A549 (cell line): ENCODE data around the gene ECPAS. TPM values are rescaled to one million over a fixed set of nuclear protein-coding genes. Genes with fewer than 3 reads are reported as not detected.

Source experiments
- ATAC-seq, 2 experiments: fragments of 200-7000 bp in 1 of 2; fragments of >200 bp in 1 of 2; cut with Nextera tagmentation in 1 of 2; cut with Tn5 transposase in 1 of 2; 3 replicates each; pipeline versions ENCODE4 v1.8.0 to v1.9.1; 2018 to 2020; ENCODE audit warnings: mild to moderate bottlenecking in 1 of 2, moderate library complexity in 1 of 2
- CTCF ChIA-PET: fragments of 300-600 bp; sonication (Branson Sonifier 250); formaldehyde crosslinking; extraction: SDS; loops from one replicate; lab custom pipeline; 2021; ENCODE audit warnings: antibody characterized with exemption, inconsistent platforms; lab: Yijun Ruan, JAX
- POLR2A ChIA-PET: fragments of 350-600 bp; formaldehyde crosslinking; extraction: SDS; loops from one replicate; lab custom pipeline; 2021; ENCODE audit warnings: antibody characterized with exemption, inconsistent platforms; lab: Yijun Ruan, JAX
- DNase-seq, 2 experiments: peaks; one replicate each; pipeline versions ENCODE4 v3.0.0 to v3.0.0-alpha.2; 2011 to 2016; ENCODE audit warnings: low read depth in 1 of 2, low spot score in 1 of 2
- FAIRE-seq: peaks from 2 replicates; lab custom pipeline; 2011; peaks lifted over from hg19 to GRCh38; lab: Jason Lieb, UNC
- H3K27ac ChIP-seq, 2 experiments: fragments of >200 bp; sonication (Bioruptor Twin); formaldehyde crosslinking; 3 replicates each; pipeline ENCODE4 v1.5.1; 2016 to 2017
- H3K4me1 ChIP-seq: fragments of >200 bp; sonication (Bioruptor Twin); formaldehyde crosslinking; 3 replicates; pipeline ENCODE4 v1.6.1; 2016
- H3K4me2 ChIP-seq: fragments of >200 bp; sonication (Bioruptor Twin); formaldehyde crosslinking; 3 replicates; pipeline ENCODE4 v1.6.1; 2016
- H3K4me3 ChIP-seq: fragments of >200 bp; sonication (Bioruptor Twin); formaldehyde crosslinking; 3 replicates; pipeline ENCODE4 v1.5.1; 2016
- H3K9me3 ChIP-seq: fragments of >200 bp; sonication (Bioruptor Twin); formaldehyde crosslinking; 3 replicates; pipeline ENCODE4 v1.6.1; 2016
- CBX2 ChIP-seq: fragments of 200-600 bp; sonication (generic); IDR thresholded peaks from 2 replicates; pipeline ENCODE4 v1.6.1; 2016; ENCODE audit warnings: low read depth, mild to moderate bottlenecking, borderline replicate concordance
- CHD2 ChIP-seq: fragments of 150-350 bp; IDR thresholded peaks from 2 replicates; pipeline ENCODE4 v1.6.1; 2014; ENCODE audit warnings: low read length; ENCODE audit not compliant: partially characterized antibody
- CTCF ChIP-seq: fragments of >200 bp; sonication (Bioruptor Twin); formaldehyde crosslinking; IDR thresholded peaks from 3 replicates; pipeline ENCODE4 v1.5.1; 2016
- FOSB ChIP-seq: fragments of 250-450 bp; sonication (Bioruptor Pico); IDR thresholded peaks from 2 replicates; pipeline ENCODE4 v1.5.0; 2020; ENCODE audit warnings: mild to moderate bottlenecking, moderate library complexity
- FOSL2 ChIP-seq, 2 experiments: fragments of 450-650 bp in 1 of 2; fragments of >200 bp in 1 of 2; sonication (Bioruptor Twin) in 1 of 2; formaldehyde crosslinking; IDR thresholded peaks; 2 replicates each; pipeline versions ENCODE4 v1.5.0 to v1.6.1; 2016 to 2020; ENCODE audit warnings: mild to moderate bottlenecking in 1 of 2, moderate library complexity in 1 of 2
- GATA3 ChIP-seq: IDR thresholded peaks from 2 replicates; pipeline ENCODE4 v1.6.1; 2012; ENCODE audit warnings: borderline replicate concordance
- HDAC2 ChIP-seq: fragments of 200-600 bp; sonication (generic); IDR thresholded peaks from 2 replicates; pipeline ENCODE4 v1.6.1; 2016
- HEYL ChIP-seq: fragments of 250-450 bp; sonication (Bioruptor Pico); IDR thresholded peaks from 2 replicates; pipeline ENCODE4 v1.8.0; 2021; ENCODE audit warnings: mild to moderate bottlenecking, moderate library complexity
- JUNB ChIP-seq: fragments of >200 bp; sonication (Bioruptor Twin); formaldehyde crosslinking; IDR thresholded peaks from 2 replicates; pipeline ENCODE4 v1.6.1; 2016
- MAFK ChIP-seq: fragments of 450-650 bp; IDR thresholded peaks from 2 replicates; pipeline ENCODE4 v1.6.1; 2014; ENCODE audit not compliant: partially characterized antibody
- MAX ChIP-seq: IDR thresholded peaks from 2 replicates; pipeline ENCODE4 v1.6.1; 2012
- NR3C1 ChIP-seq: fragments of >200 bp; sonication (Bioruptor Twin); formaldehyde crosslinking; IDR thresholded peaks from 3 replicates; pipeline ENCODE4 v1.6.1; 2017
- RAD21 ChIP-seq, 2 experiments: fragments of >200 bp in 1 of 2; sonication (Bioruptor Twin) in 1 of 2; formaldehyde crosslinking in 1 of 2; IDR thresholded peaks in 1 of 2; conservative IDR thresholded peaks in 1 of 2; 2 replicates in 1 of 2; 3 replicates in 1 of 2; pipeline ENCODE4 v1.6.1; 2012 to 2018; ENCODE audit warnings: inconsistent platforms in 1 of 2
- RARB ChIP-seq: fragments of 250-450 bp; sonication (Bioruptor Pico); IDR thresholded peaks from 2 replicates; pipeline ENCODE4 v1.8.0; 2021; ENCODE audit warnings: mild to moderate bottlenecking, moderate library complexity
- RCOR1 ChIP-seq: fragments of 150-350 bp; IDR thresholded peaks from 2 replicates; pipeline ENCODE4 v1.6.1; 2014; ENCODE audit warnings: antibody characterized with exemption, low read length, low read depth
- REST ChIP-seq: fragments of 200-600 bp; sonication (generic); IDR thresholded peaks from 2 replicates; pipeline ENCODE4 v1.6.1; 2016; ENCODE audit warnings: antibody characterized with exemption, mild to moderate bottlenecking, moderate library complexity
- SREBF2 ChIP-seq: fragments of 450-650 bp; IDR thresholded peaks from 2 replicates; pipeline ENCODE4 v1.6.1; 2014; ENCODE audit warnings: mild to moderate bottlenecking, moderate library complexity
- TP53 ChIP-seq: fragments of 250-450 bp; sonication (Bioruptor Pico); IDR thresholded peaks from 2 replicates; pipeline ENCODE4 v1.5.0; 2021; ENCODE audit warnings: mild to moderate bottlenecking, moderate library complexity
- USF2 ChIP-seq: fragments of 450-650 bp; IDR thresholded peaks from 2 replicates; pipeline ENCODE4 v1.6.1; 2014; ENCODE audit warnings: antibody characterized with exemption
- ZFP36 ChIP-seq: fragments of 450-650 bp; IDR thresholded peaks from 2 replicates; pipeline ENCODE4 v1.6.1; 2014; ENCODE audit warnings: borderline replicate concordance; ENCODE audit not compliant: partially characterized antibody
- ZSCAN20 ChIP-seq: fragments of 250-450 bp; sonication (Bioruptor Pico); IDR thresholded peaks from 2 replicates; pipeline ENCODE4 v1.8.0; 2022; ENCODE audit warnings: mild to moderate bottlenecking, moderate library complexity
- WGBS: methylation state at CpG from one replicate; pipeline ENCODE4 v1.1.6; 2017; ENCODE audit errors: missing lambda C conversion rate; 5-methylcytosine and 5-hydroxymethylcytosine counted together
- polyA plus RNA-seq, 4 experiments: library from polyadenylated mRNA; depleted of rRNA in 3 of 4; stranded (reverse); fragments of >200 nt; fragmentation: RNase III in 1 of 4; extraction: RNeasy Plus Mini Kit Qiagen cat#74134 plus additional on column Dnase treatment in 1 of 4; gene quantifications; 2 replicates in 3 of 4; 3 replicates in 1 of 4; pipeline ENCODE4 v1.2.3, GENCODE V29; 2011 to 2017

The ECPAS gene
- polyA plus RNA-seq, 2 of the 4 experiments (the other 2 are of a cell fraction) = 40.1 to 73.6 TPM

GRCh38 chr9:111501648-111502047, 17.5 kb upstream of the ECPAS start:
- no peak for TF ChIP-seq MAX
- TF ChIP-seq RARB = no peak
- TF ChIP-seq SREBF2 = no peak
- TF ChIP-seq NR3C1 = no peak
- TF ChIP-seq MAFK = no peak
- TF ChIP-seq CBX2 = no peak
- no peak for TF ChIP-seq FOSB (CRISPR knock-in tag)
- no peak for TF ChIP-seq ZSCAN20 (CRISPR knock-in tag)
- TF ChIP-seq TP53 (CRISPR knock-in tag) = no peak
- no peak for TF ChIP-seq RAD21 (conservative IDR thresholded peaks at IDR 0.05 in 1 of 2, IDR thresholded peaks at IDR 0.05 in 1 of 2)
- no peak for TF ChIP-seq ZFP36
- no peak for TF ChIP-seq RCOR1
- TF ChIP-seq FOSL2 (IDR thresholded peaks at IDR 0.05) = no peak
- no peak for TF ChIP-seq FOSL2 (CRISPR knock-in tag; IDR thresholded peaks at IDR 0.05)
- TF ChIP-seq CHD2 = no peak
- no peak for TF ChIP-seq JUNB
- TF ChIP-seq, all 56 proteins: peak for 0
- H3K4me2 ChIP-seq = no peak overlapping the region
- H3K4me3 ChIP-seq = no peak overlapping the region
- H3K9me3 ChIP-seq = no peaks in the 10 kb centered on the region
- no peak for DNase-seq
- FAIRE-seq = no peak
- H3K4me1 ChIP-seq = no peaks in the 10 kb centered on the region
- H3K27ac ChIP-seq = no peak overlapping the region
- 79% methylated on average over 6 of the region's 6 CpGs for WGBS
- ChIA-PET POLR2A (no interaction called here), CTCF (interaction anchor here (1.1 kb wide), 1 partner anchor 32 kb away, joined by 3 read pairs; no protein-coding TSS in a partner anchor)
- ATAC-seq = no peak; a peak in 2 of 6 replicates

GRCh38 chr9:111501005-111501562, 16.9 kb upstream of the ECPAS start:
- POLR2A ChIA-PET = no interaction called here

More at GRCh38 chr9:111501005-111501562, 16.9 kb upstream of the ECPAS start:
- 78% methylated on average over 14 of the region's 16 CpGs for WGBS
- no peak for FAIRE-seq
- CTCF ChIA-PET = interaction anchor here (1.1 kb wide), 1 partner anchor 31 kb away, joined by 3 read pairs; no protein-coding TSS in a partner anchor
- Histone ChIP-seq H3K4me1 (no peaks in the 10 kb centered on the region), H3K4me2 (no peak overlapping the region), H3K27ac (no peak overlapping the region), H3K4me3 (no peak overlapping the region), H3K9me3 (no peaks in the 10 kb centered on the region)
- ATAC-seq = no peak
- no peak for TF ChIP-seq GATA3
- TF ChIP-seq HEYL (CRISPR knock-in tag) = no peak
- no peak for TF ChIP-seq USF2
- no peak for TF ChIP-seq HDAC2
- TF ChIP-seq MAFK = no peak
- no peak for TF ChIP-seq CTCF
- TF ChIP-seq REST = no peak
- no peak for DNase-seq
